Stimulated activated CD8-positive, alpha-beta memory T cell treated with anti-CD3 and anti-CD28 coated beads, Interleukin-15, amount 100 ng/mL, for 4 hours (primary cell): ENCODE results near the gene MICALL2.

ENCODE experiments used
- DNase-seq, 2 donors: peaks; one replicate each; pipeline ENCODE4 v3.0.0-alpha.2; 2020; ENCODE audit warnings: low read depth in 2 of 2

Gene MICALL2

DNA sequence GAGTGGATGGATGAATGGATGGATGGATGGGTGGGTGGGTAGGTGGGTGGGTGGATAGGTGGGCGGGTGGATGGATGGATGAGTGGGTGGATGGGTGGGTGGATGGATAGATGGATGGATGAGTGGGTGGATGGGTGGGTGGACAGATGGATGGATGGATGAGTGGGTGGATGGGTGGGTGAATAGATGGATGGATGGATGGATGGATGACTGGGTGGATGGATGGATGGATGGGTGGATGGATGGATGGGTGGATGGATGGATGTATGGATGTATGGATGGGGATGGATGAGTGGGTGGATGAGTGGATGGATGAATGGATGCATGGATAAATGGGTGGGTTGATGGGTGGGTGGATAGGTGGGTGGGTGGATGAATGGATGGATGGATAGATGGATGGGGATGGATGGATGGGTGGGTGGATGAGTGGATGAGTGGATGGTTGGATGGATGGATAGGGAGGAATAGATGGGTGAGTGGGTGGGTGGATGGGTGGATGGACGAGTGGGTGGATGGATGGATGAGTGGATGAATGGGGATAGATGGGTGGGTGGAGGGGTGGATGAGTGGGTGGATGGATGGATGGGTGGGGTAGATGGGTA is 43.8 kb downstream of the MICALL2 start:
- no peak for DNase-seq

- no peak for DNase-seq
Observed at GRCh38 chr7:1413936-1414639, 45.2 kb downstream of the MICALL2 start.

DNA sequence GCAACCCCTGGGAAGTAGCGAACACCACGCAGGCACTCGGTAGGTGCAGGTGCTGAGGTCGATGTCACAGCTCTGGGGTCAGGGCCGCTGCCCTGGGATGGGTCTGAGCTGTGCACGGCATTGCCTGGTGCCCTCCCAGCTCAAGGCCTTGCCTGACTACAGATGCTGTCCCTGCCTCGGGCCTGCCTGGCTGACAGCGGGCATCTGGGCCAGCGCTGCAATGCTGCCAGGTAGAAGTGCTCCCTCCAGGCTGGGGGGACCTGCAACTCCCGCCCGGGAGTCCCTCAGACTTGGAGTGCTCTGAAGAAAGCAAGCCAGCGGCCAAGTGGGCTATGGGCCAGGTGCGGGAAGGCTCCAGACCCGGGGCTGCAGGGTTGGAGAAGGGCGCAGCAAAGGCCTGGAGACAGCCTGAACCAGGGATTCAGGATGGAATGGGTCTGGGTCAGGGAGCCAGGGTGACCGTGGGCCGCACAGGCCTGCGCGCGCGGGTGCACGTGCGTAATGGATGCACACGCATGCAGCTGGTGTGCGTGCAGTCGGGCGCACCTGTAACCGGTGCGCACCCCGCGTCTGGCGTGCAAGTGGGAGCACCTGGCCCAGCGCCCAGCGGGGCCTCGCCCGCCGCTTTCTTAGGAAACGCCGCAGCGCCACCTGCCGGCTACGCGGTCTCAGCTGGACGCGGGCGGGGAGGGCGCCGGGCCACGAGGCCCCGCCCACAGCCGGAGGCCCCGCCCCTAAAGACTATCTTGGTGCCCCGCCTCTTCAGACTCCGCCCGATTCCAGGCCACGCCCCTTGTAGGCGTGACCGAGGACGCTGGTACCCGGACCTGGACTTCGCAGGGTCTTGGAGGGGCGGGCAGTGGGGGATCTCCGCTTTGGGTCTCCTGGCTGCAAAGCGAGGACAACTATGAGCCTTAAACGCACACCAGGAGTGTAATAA is 46.7 kb downstream of the MICALL2 start:
- peak; percentile 63 to 65 for DNase-seq

DNA sequence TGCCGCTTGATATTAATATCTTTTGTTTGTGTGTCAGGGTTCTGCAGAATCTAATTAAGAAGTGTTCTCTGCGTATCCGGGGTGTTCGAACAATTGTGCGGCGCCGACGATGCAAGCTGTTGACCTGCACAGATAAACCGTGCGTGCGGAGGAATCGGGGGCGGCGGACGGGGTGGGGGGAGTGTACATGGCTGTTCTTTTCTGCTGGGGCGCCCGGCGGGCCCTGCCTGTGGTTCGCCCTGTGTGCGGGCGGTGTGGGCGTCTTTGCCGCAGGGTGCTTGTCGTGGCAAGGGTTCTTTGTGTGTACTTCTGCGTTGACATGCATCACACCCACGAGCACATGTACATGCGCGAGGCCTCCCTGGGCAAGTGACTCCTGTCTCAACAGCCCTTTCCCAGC is 47.9 kb downstream of the MICALL2 start:
- DNase-seq: no peak

- DNase-seq: no peak
Observed at GRCh38 chr7:1410992-1411391, 48.3 kb downstream of the MICALL2 start.

DNA sequence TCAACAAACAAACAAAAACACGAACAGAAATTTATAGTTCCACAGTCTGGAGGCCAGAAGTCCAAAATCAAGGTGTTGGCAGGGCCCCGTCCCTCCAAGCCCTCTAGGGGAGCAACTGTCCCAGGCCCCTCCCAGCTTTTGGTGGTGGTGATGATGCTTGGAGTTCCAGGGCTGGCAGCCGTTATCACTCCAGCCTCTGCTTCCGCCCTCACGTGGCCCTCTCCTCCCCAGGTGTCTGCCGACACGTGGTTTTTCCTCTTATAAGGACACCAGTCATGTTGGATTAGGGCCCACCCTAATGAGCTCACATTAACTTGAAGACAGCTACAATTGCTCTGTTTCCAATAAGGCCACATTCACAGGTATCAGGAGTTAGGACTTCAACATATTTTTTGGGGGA is 49.7 kb downstream of the MICALL2 start:
- no peak for DNase-seq

GRCh38 chr7:1408466-1408865 is 50.8 kb downstream of the MICALL2 start:
- no peak for DNase-seq

- DNase-seq: no peak
Observed at GRCh38 chr7:1407892-1408291, 51.4 kb downstream of the MICALL2 start.

- no peak for DNase-seq
Observed at GRCh38 chr7:1404898-1405548, 54.2 kb downstream of the MICALL2 start.

DNA sequence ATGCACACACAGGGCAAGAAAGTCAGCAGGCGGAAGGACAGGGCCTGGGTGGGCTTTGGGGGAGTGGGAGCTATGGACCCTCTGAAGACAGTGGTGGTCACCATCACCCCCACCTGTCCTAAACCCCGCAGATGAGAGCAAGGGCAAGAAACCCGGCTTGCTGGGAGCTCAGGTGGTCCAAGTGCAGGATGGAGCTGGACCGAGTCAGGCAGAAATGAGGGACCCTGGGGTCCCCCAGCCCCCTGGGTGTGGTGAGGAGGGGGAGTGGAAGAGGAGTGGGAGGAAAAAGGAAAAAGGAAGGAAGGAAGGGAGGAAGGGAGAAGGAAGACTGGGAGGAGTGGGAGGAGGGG is 54.8 kb downstream of the MICALL2 start:
- DNase-seq: no peak

- DNase-seq: no peak
Observed at GRCh38 chr7:1403638-1404459, 55.4 kb downstream of the MICALL2 start.

DNA sequence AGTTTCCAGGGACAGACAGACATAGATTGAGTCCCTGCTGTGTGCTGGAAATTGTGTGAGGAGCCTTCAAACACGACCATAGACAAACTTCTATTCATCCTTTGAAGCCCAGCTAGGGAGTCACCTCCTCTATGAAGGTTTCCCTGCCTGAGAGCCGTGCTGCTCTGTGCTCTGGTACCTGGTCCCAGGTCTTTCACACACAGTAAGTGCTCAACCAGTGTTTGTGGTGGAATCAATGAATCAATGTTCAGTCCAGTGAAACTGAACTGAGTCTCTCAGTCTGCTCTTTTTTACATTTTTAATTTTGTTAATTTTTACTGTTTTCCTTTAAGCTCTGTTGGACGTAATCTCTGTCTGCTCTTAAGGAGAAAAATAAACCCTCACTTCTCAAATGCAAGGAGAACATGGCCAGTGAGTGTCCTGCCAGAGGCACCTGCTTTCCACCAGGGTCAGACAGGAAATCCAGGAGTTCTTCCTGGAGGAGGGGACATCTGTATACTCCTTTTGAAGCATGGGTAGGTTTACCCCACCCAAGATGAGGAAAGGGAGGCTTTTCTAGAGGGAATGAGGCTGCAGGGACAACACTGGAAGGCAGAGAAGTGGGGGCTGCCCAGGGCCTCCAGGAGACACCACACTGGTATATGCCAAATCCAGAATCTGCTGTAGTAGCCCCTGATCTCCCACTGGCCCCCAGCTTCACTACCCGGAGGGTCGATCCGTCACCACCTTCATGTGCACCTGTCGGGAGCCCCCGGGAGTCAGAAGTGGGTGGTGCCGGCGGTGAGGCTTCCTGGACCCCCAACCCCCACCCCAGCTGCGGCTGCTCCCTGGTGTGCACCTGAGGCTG is 56.3 kb downstream of the MICALL2 start:
- no peak for DNase-seq

GRCh38 chr7:1402110-1402790 is 57.0 kb downstream of the MICALL2 start:
- DNase-seq: no peak

DNA sequence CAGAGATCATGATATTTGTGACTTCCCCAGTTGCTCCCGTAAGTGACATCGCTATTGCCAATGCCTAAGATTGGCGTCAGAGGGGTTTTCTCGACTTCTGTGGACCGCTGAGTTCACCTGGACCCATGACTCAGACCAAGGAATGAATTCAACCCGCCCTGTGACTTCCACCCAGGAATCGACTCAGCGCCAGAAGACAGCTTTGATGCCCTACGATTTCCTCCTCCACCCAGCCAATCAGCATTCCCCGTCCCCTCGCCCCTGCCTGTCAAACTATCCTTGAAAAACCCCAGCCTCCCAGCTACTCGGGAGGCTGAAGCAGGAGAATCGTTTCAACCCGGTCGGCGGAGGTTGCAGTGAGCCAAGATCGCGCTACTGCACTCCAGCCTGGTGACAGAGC is 58.3 kb downstream of the MICALL2 start:
- DNase-seq: no peak

DNA sequence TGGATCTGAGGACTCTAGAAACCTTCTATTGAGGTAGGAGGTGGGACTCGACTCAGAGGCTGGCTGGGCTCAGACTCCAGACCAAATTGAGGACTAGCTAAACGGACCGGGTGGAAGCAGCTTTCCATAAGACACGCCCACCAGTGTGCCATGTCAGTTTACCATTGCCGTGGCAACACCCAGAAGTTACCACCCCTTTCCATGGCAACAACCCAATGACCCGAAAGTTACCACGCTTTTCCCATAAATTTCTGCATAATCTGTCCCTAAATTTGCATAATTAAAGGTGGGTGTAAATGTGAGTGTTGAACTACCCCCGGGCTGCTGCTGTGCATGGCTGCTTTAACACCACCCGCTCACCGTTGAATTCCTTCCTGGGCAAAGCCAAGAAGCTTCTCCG is 58.9 kb downstream of the MICALL2 start:
- DNase-seq: no peak

DNA sequence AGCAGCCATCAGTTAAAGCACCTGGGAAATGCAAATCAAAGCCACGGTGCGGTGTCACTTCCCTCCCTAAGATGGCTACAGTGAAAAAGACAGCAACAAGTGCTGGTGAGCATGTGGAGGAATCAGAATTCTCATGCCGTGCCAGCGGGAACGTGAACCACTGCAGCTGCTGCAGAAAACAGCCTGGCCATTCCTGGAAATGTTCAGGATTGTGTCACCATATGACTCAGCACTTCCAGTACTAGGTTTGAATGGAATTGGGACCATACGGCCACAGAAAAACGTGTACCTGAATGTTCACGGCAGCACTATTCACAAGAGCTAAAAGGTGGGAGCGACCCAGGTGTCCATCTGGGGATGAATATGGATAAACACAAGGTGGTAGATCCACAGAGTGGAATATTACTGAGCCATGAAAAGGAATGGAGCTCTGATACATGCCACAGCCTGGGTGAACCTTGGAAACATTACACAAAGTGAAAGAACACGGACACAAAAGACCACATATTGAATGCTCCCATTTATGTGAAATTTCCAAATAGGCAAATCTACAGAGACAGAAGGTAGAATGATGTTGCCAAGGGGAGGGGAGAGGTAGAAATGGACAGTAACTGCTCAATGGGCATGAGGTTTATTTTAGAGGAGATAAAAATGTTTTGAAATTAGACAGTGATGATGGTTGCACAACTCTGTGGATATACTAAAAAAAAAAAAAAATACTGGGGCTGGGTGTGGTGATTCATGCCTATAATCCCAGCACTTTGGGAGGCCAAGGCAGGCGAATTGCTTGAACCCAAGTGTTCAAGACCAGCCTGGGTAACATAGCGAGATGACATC is 61.6 kb downstream of the MICALL2 start:
- DNase-seq: no peak

DNA sequence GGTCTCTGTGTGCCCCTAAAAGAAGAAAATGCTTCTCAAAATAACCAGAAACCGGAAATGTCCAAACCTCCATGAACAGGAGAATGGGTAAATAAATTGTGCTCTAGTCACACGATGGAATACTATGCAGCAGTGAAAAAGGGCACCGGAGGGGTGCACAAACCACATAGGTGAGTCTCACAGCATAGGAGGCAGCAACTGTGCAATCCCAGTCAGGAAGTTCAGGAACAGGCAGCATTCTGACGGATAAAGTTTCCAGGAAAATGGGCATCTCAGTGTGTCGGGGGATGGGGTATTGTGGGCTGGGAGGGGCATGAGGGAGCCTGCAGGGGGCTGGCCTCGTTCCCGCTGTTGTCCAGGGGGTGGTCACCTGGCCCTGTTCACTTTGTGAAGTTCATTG is 63.1 kb downstream of the MICALL2 start:
- DNase-seq: no peak

DNA sequence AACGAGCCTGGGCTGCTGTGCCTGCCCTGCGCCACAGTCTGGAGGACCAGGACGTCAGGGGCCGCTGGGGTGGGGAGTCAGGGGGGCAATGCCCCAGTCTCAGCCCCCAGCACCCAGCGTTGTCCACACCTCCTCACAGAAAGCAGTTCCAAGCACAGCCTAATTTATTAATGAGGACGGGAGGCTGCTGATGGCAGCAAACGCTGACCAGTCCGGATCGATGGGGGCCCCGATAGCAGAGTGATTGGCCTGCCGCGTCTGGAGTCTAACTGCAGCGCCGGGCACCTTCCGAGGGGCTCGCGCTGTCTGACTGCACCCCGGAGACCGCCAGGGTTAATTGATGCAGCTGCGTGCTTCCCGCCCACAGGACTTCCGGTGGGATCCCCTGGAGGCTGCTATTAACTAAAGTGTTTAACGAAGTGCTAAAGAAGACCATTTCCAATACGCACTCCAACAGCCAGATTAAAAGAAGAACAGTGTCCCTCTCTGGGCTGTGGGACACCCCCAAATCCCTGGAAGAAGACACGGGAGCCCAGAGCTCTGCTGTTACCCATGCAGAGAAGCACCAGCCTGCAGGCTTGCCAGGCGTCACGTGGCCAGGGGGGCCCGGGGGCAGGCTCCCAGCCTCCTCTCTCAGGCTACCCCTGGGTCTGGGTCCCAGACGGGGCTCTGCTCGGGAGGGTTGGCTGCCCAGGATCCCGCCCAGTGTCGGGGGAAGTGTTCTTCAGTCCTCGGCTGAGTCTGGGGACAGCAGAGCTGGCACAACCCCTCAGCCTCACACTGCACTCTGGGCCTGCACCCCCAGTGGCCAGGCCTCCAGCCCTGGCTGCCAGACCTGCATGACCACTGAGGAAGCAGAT is 63.8 kb downstream of the MICALL2 start:
- DNase-seq: no peak
